Spleen (tissue), 13 donors: ENCODE data around the gene CCL17. TPM values are rescaled to one million over a fixed set of nuclear protein-coding genes. Genes with fewer than 3 reads are reported as not detected.
A peak's percentile ranks its signal among the peaks of the same experiment; 100 is the strongest.

Source experiments
- DNase-seq: peaks from one replicate; pipeline ENCODE4 v3.0.0-alpha.2; 2020
- H3K27ac ChIP-seq, 8 donors: fragments of 200-600 bp; sonication (generic) in 7 of 8; 1 replicate in 4 of 8; 2 replicates in 4 of 8; pipeline versions ENCODE4 v1.5.0 to v1.8.0; 2016 to 2021; ENCODE audit warnings: inconsistent platforms in 4 of 8, mild to moderate bottlenecking in 4 of 8, moderate library complexity in 1 of 8
- H3K27me3 ChIP-seq, 7 donors: fragments of 200-600 bp; sonication (generic) in 6 of 7; replicated peaks in 1 of 7; 1 replicate in 4 of 7; 2 replicates in 3 of 7; pipeline versions ENCODE4 v1.5.0 to v1.8.0; 2016 to 2021; ENCODE audit warnings: inconsistent platforms in 3 of 7, mild to moderate bottlenecking in 1 of 7
- H3K36me3 ChIP-seq, 6 donors: fragments of 200-600 bp; sonication (generic) in 5 of 6; 1 replicate in 4 of 6; 2 replicates in 2 of 6; pipeline versions ENCODE4 v1.5.0 to v1.8.0; 2016 to 2021; ENCODE audit warnings: inconsistent platforms in 2 of 6
- H3K4me1 ChIP-seq, 6 donors: fragments of 200-600 bp; sonication (generic) in 5 of 6; 1 replicate in 3 of 6; 2 replicates in 3 of 6; pipeline versions ENCODE4 v1.5.0 to v1.8.0; 2016 to 2021; ENCODE audit warnings: inconsistent platforms in 3 of 6
- H3K4me3 ChIP-seq, 8 donors: fragments of 200-600 bp; sonication (generic) in 7 of 8; 1 replicate in 4 of 8; 2 replicates in 4 of 8; pipeline versions ENCODE4 v1.5.0 to v1.8.0; 2016 to 2021; ENCODE audit warnings: inconsistent platforms in 4 of 8, mild to moderate bottlenecking in 4 of 8, moderate library complexity in 2 of 8
- H3K9me3 ChIP-seq, 8 donors: fragments of 200-600 bp; sonication (generic) in 7 of 8; 1 replicate in 4 of 8; 2 replicates in 4 of 8; pipeline versions ENCODE4 v1.5.0 to v1.8.0; 2016 to 2021; ENCODE audit warnings: inconsistent platforms in 4 of 8
- POLR2A ChIP-seq, 3 donors: fragments of 450-650 bp; IDR thresholded peaks; one replicate each; pipeline ENCODE4 v1.5.1; 2017; ENCODE audit warnings: antibody characterized with exemption in 3 of 3, mild to moderate bottlenecking in 1 of 3
- POLR2AphosphoS5 ChIP-seq, 3 donors: sonication (generic); formaldehyde crosslinking; IDR thresholded peaks; one replicate each; pipeline ENCODE4 v1.5.1; 2017; ENCODE audit warnings: antibody characterized with exemption in 3 of 3
- WGBS, 5 donors: extraction: QIAGEN DNeasy Blood & Tissue Kit in 3 of 5; methylation state at CpG; one replicate each; pipeline versions ENCODE4 v1.1.5 to v1.1.7; 2013 to 2018; 5-methylcytosine and 5-hydroxymethylcytosine counted together
- intact Hi-C: fragments of 100-400 bp; cut with DNase I; formaldehyde crosslinking; loops from one replicate; pipeline ENCODE4 v1.15.0; 2023; ENCODE audit warnings: low total_unique reads
- long read RNA-seq, 2 donors: transcript quantifications; one replicate each; lab custom pipeline, GENCODE V29; 2026
- polyA plus RNA-seq, 3 donors: library from polyadenylated mRNA; stranded (reverse); fragments of 200-250 nt; gene quantifications; one replicate each; pipeline ENCODE4 v1.2.1, GENCODE V29; 2013
- total RNA-seq, 7 donors: library from RNA; depleted of rRNA in 3 of 7; stranded (reverse); fragments of >200 nt in 3 of 7; fragmentation: NEBNext Ultra II Directional in 4 of 7; extraction: Animal tissue kit (Norgen Biotek cat#: 25700) in 4 of 7; gene quantifications; one replicate each; pipeline versions ENCODE4 v1.1.0 to v1.2.1, GENCODE V29; 2016 to 2021
- TF ChIP-seq, protein P1 (sequence below), 11 experiments: fragments of 200-600 bp in 7 of 11; fragments of 450-650 bp in 4 of 11; sonication (generic) in 4 of 11; IDR thresholded peaks in 8 of 11; conservative IDR thresholded peaks in 3 of 11; 1 replicate in 7 of 11; 2 replicates in 4 of 11; pipeline versions ENCODE4 v1.4.0 to v1.8.0; 2016 to 2021; ENCODE audit warnings: antibody characterized with exemption in 11 of 11, inconsistent platforms in 4 of 11, mild to moderate bottlenecking in 1 of 11
- donor health status: healthy with polysubstance abuse.
- donor health status: DM: no; HTN: no; CAD: no; lungs with moderate emphysema.
- donor health status: DM: no; HTN: no; CAD: no.
- donor health status: Bipolar disorder and iron deficiency.
- donor health status: healthy.
- donor health status: DM: no; HTN: no; CAD: no.
- donor health status: DM: yes; HTN: yes; CAD: no.

Gene CCL17
- total RNA-seq (1 to 10 TPM in 2 of 7 donors, under 1 TPM in 1, not detected in 4; 0.75 to 3.1 (median 1.2) TPM), polyA plus RNA-seq (1 to 10 TPM in 2 of 3 donors, under 1 TPM in 1; 0.29 to 4.0 (median 2.8) TPM)
- long read RNA-seq, donor 1: 0 reads
- long read RNA-seq, donor 2: 0 reads

DNA sequence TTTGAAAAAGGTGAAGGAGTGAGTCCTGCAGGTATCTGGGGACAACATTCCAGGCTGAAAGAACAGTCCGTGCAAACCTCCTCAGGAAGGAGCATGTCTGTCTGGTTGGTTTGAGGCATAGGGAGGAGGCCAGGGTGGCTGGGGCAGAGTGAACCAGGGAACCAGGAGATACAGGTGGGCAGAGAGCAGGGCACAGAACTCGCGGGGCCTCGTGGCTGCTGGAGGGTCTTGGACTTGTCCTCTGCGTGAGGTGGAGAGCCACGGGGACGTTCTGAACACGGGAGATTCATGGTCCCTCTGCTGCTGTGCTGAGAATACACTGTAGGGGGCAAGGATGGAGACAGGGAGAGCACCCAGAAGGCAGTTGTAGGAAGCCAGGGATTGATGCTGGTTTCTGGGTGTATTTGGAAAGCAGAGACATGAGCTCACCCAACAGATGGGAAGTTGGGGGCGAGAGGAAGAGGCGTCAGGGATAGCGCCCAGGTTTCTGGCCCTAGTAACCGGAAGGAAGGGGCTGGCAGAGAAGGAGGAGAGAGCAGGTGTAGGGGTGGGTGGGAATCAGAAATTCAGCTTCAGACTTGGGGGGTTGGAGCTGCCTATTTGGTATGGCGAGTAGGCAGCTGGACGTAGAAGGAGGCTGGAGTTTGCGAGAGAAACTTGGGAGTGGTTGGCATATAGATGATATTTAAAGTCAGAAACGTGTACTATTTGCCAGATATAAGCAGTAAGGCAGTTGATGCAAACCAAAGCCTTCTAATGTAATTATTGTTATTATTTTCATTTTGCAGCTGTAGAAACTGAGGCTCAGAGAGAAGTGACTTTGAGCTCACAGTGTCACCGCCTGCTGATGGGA is at the start of gene CCL17:
TSS of gene CCL17 (plus strand) at position 803 of the 853 bp plus-strand sequence. CDS start 9,166 bp downstream, outside the sequence.
- Histone ChIP-seq H3K4me3 (no peak within 1 kb of the TSS), H3K36me3 (no peaks in the 10 kb centered on the region), H3K27ac (no peak within 1 kb of the TSS), H3K9me3 (no peaks in the 10 kb centered on the region), H3K27me3 (no peaks in the 10 kb centered on the region), H3K4me1 (peaks cover 0 to 14% (median 6%) of the 10 kb centered on the region in 6 donors)
- peak; percentile 32 for DNase-seq
- no peak for TF ChIP-seq POLR2A (IDR thresholded peaks at IDR 0.05)
- TF ChIP-seq POLR2AphosphoS5 (IDR thresholded peaks at IDR 0.05): no peak
- TF ChIP-seq, protein P1, sequence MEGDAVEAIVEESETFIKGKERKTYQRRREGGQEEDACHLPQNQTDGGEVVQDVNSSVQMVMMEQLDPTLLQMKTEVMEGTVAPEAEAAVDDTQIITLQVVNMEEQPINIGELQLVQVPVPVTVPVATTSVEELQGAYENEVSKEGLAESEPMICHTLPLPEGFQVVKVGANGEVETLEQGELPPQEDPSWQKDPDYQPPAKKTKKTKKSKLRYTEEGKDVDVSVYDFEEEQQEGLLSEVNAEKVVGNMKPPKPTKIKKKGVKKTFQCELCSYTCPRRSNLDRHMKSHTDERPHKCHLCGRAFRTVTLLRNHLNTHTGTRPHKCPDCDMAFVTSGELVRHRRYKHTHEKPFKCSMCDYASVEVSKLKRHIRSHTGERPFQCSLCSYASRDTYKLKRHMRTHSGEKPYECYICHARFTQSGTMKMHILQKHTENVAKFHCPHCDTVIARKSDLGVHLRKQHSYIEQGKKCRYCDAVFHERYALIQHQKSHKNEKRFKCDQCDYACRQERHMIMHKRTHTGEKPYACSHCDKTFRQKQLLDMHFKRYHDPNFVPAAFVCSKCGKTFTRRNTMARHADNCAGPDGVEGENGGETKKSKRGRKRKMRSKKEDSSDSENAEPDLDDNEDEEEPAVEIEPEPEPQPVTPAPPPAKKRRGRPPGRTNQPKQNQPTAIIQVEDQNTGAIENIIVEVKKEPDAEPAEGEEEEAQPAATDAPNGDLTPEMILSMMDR (IDR thresholded peaks at IDR 0.05 in 8 of 11, conservative IDR thresholded peaks at IDR 0.05 in 3 of 11): no peak
- WGBS, 5 donors: 71 to 80% (median 75%) methylated on average over 17 of the region's 17 CpGs
- intact Hi-C loops: no loop called here

DNA sequence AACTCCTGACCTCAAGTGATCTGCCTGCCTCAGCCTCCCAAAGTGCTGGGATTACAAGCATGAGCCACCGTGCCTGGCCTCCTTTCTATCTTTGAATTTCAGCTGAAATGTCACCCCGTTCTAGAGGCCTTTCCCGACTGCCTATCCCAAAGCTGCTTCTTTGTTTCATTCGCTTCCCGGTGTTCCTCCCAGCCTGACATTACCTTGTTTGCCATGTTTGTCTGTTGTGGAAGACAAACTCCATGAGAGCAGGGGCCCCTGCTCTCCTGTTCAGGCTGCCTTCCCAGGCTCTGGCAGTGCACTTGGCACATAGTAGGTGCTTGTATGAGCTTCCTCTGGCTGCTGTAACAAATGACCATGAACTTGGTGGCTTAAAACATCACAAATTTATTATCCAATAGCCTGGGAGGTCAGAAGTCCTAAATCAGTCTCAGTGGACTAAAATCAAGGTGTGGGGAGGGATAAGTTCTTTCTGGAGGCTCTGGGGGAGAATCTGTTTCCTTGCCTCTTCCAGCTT is 48.6 kb upstream of the CCL17 start:
- Histone ChIP-seq H3K4me3 (no peak overlapping the region), H3K36me3 (no peaks in the 10 kb centered on the region), H3K9me3 (no peaks in the 10 kb centered on the region), H3K4me1 (peaks cover 0 to 13% (median 6%) of the 10 kb centered on the region in 6 donors), H3K27me3 (peaks cover 0 to 4% (median 0%) of the 10 kb centered on the region in 7 donors), H3K27ac (no peak overlapping the region)
- no peak for DNase-seq
- intact Hi-C loops: no loop called here
- WGBS, 5 donors: 80 to 98% (median 89%) methylated on average over 5 of the region's 5 CpGs
- TF ChIP-seq, protein P1 (IDR thresholded peaks at IDR 0.05 in 8 of 11, conservative IDR thresholded peaks at IDR 0.05 in 3 of 11): no peak
- TF ChIP-seq POLR2AphosphoS5 (IDR thresholded peaks at IDR 0.05): no peak
- TF ChIP-seq POLR2A (IDR thresholded peaks at IDR 0.05): no peak

DNA sequence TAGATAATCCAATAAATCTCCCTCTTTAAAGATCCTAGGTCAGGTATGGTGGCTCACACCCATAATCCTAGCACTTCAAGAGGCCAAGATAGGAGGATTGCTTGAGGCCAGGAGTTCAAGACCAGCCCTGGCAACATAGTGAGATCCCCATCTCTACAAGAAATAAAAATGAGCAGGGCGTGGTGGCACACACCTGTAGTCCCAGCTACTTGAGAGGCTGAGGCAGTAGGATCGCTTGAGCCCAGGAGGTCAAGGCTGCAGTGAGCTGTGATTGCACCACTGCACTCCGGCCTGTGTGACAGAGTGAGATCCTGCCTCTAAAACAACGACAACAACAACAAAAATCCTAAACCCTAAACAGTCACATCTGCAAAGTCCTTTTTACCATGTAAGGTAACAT is 48.0 kb upstream of the CCL17 start:
- Histone ChIP-seq H3K36me3 (no peaks in the 10 kb centered on the region), H3K27me3 (no peaks in the 10 kb centered on the region), H3K4me1 (peaks cover 0 to 13% (median 6%) of the 10 kb centered on the region in 6 donors), H3K4me3 (no peak overlapping the region), H3K27ac (no peak overlapping the region), H3K9me3 (no peaks in the 10 kb centered on the region)
- DNase-seq: no peak
- WGBS, 5 donors: 82 to 97% (median 92%) methylated on average over 4 of the region's 4 CpGs
- TF ChIP-seq POLR2A (IDR thresholded peaks at IDR 0.05) (no peak), POLR2AphosphoS5 (IDR thresholded peaks at IDR 0.05) (no peak)
- TF ChIP-seq, protein P1 (IDR thresholded peaks at IDR 0.05 in 8 of 11, conservative IDR thresholded peaks at IDR 0.05 in 3 of 11): no peak
- intact Hi-C loops: no loop called here
